Breast epithelium (tissue), 4 donors: ENCODE data around the gene ATG7. TPM values are rescaled to one million over a fixed set of nuclear protein-coding genes. Genes with fewer than 3 reads are reported as not detected.
"Not testable (repeated sequence)": the region's sequence is repeated elsewhere in the genome, so short reads cannot be mapped to it uniquely, and the experiment has no call there.

ENCODE experiments used
- DNase-seq, 2 donors: peaks; one replicate each; pipeline ENCODE4 v3.0.0-alpha.2; 2019; ENCODE audit warnings: low spot score in 2 of 2
- H3K27ac ChIP-seq, 2 donors: fragments of 200-600 bp; sonication (generic) in 1 of 2; one replicate each; pipeline ENCODE4 v1.5.1; 2016 to 2019; ENCODE audit warnings: mild to moderate bottlenecking in 1 of 2
- H3K27me3 ChIP-seq, 2 donors: fragments of 200-600 bp; sonication (generic) in 1 of 2; one replicate each; pipeline versions ENCODE4 v1.5.1 to v1.6.0; 2017 to 2019; ENCODE audit warnings: control low read depth in 1 of 2, mild to moderate bottlenecking in 1 of 2
- H3K36me3 ChIP-seq: fragments of 200-600 bp; one replicate; pipeline ENCODE4 v1.5.1; 2019
- H3K4me1 ChIP-seq, 2 donors: fragments of 200-600 bp; sonication (generic); one replicate each; pipeline ENCODE4 v1.5.1; 2016 to 2019; ENCODE audit warnings: control low read depth in 1 of 2
- H3K4me3 ChIP-seq, 3 donors: fragments of 200-600 bp; sonication (generic); 1 replicate in 2 of 3; 2 replicates in 1 of 3; pipeline ENCODE4 v1.5.1; 2016 to 2019; ENCODE audit warnings: mild to moderate bottlenecking in 3 of 3, moderate library complexity in 2 of 3
- H3K9me3 ChIP-seq, 2 donors: fragments of 200-600 bp; sonication (generic) in 1 of 2; one replicate each; pipeline ENCODE4 v1.5.1; 2016 to 2019; ENCODE audit warnings: control low read depth in 1 of 2
- CTCF ChIP-seq, 3 donors: fragments of 450-650 bp; IDR thresholded peaks; one replicate each; pipeline ENCODE4 v1.5.1; 2016 to 2017; ENCODE audit warnings: antibody characterized with exemption in 3 of 3, mild to moderate bottlenecking in 3 of 3, moderate library complexity in 3 of 3
- POLR2A ChIP-seq: fragments of 450-650 bp; IDR thresholded peaks from one replicate; pipeline ENCODE4 v1.6.1; 2016; ENCODE audit warnings: antibody characterized with exemption, mild to moderate bottlenecking, moderate library complexity
- POLR2AphosphoS5 ChIP-seq, 3 donors: sonication (generic); formaldehyde crosslinking; IDR thresholded peaks; one replicate each; pipeline ENCODE4 v1.6.1; 2017; ENCODE audit warnings: antibody characterized with exemption in 3 of 3
- intact Hi-C: fragments of 100-400 bp; cut with DNase I; formaldehyde crosslinking; loops from one replicate; pipeline ENCODE4 v1.15.1; 2023; ENCODE audit warnings: low total_unique reads
- total RNA-seq, 3 donors: library from RNA; depleted of rRNA; stranded (reverse); fragments of >200 nt; gene quantifications; one replicate each; pipeline ENCODE4 v1.1.0, GENCODE V29; 2016

The ATG7 gene
- total RNA-seq, 3 donors from 2014 or later = 64.9 to 81.9 (median 75.5) TPM

GRCh38 chr3:11393401-11393800, 121.2 kb downstream of the ATG7 start:
- TF ChIP-seq POLR2A = no peak
- no peaks in the 10 kb centered on the region for H3K9me3 ChIP-seq
- no peak for DNase-seq

GRCh38 chr3:11394392-11394791, 122.2 kb downstream of the ATG7 start:
- no peaks in the 10 kb centered on the region for H3K9me3 ChIP-seq
- no peak overlapping the region for H3K4me3 ChIP-seq
- H3K4me1 ChIP-seq = peaks cover 0 to 3% of the 10 kb centered on the region in 2 donors
- H3K27me3 ChIP-seq = no peaks in the 10 kb centered on the region
- no peak for DNase-seq
- no peak for TF ChIP-seq CTCF (IDR thresholded peaks at IDR 0.05)
- TF ChIP-seq POLR2A = no peak
- no peak for TF ChIP-seq POLR2AphosphoS5 (IDR thresholded peaks at IDR 0.05)
- H3K27ac ChIP-seq = no peak overlapping the region
- intact Hi-C loops = no loop called here
- H3K36me3 ChIP-seq = no peaks in the 10 kb centered on the region

More at GRCh38 chr3:11393401-11393800, 121.2 kb downstream of the ATG7 start:
- no peak overlapping the region for H3K27ac ChIP-seq
- H3K4me1 ChIP-seq = peaks cover 0 to 3% of the 10 kb centered on the region in 2 donors
- intact Hi-C loops = no loop called here
- no peak overlapping the region for H3K4me3 ChIP-seq
- H3K27me3 ChIP-seq = no peaks in the 10 kb centered on the region
- H3K36me3 ChIP-seq = no peaks in the 10 kb centered on the region

- no peak overlapping the region for H3K27ac ChIP-seq
- H3K27me3 ChIP-seq = no peaks in the 10 kb centered on the region
- H3K4me1 ChIP-seq = no peaks in the 10 kb centered on the region
- no peak for DNase-seq
- TF ChIP-seq CTCF (IDR thresholded peaks at IDR 0.05) (no peak), POLR2AphosphoS5 (IDR thresholded peaks at IDR 0.05) (no peak), POLR2A (no peak)
- no peak overlapping the region for H3K4me3 ChIP-seq
- intact Hi-C loops = no loop called here
- no peaks in the 10 kb centered on the region for H3K9me3 ChIP-seq
- H3K36me3 ChIP-seq = no peaks in the 10 kb centered on the region
These were observed 128.0 kb downstream of the ATG7 start for GRCh38 chr3:11400213-11400612.

GRCh38 chr3:11401434-11401833, 129.2 kb downstream of the ATG7 start:
- H3K36me3 ChIP-seq = no peaks in the 10 kb centered on the region
- no peak for TF ChIP-seq POLR2AphosphoS5 (IDR thresholded peaks at IDR 0.05)
- no peak for TF ChIP-seq CTCF (IDR thresholded peaks at IDR 0.05)
- TF ChIP-seq POLR2A = no peak
- intact Hi-C loops = no loop called here
- no peaks in the 10 kb centered on the region for H3K9me3 ChIP-seq
- H3K27me3 ChIP-seq = no peaks in the 10 kb centered on the region
- no peak overlapping the region for H3K4me3 ChIP-seq
- H3K27ac ChIP-seq = no peak overlapping the region
- DNase-seq = no peak
- no peaks in the 10 kb centered on the region for H3K4me1 ChIP-seq

- H3K27me3 ChIP-seq = no peaks in the 10 kb centered on the region
- no peak for TF ChIP-seq POLR2A
- TF ChIP-seq POLR2AphosphoS5 (IDR thresholded peaks at IDR 0.05) = no peak
- no peak for TF ChIP-seq CTCF (IDR thresholded peaks at IDR 0.05)
- H3K4me3 ChIP-seq = no peak overlapping the region
- peaks cover 6 to 15% of the 10 kb centered on the region in 2 donors for H3K9me3 ChIP-seq
- intact Hi-C loops = no loop called here
- H3K36me3 ChIP-seq = no peaks in the 10 kb centered on the region
- no peak overlapping the region for H3K27ac ChIP-seq
- no peaks in the 10 kb centered on the region for H3K4me1 ChIP-seq
- no peak for DNase-seq
These were observed 133.1 kb downstream of the ATG7 start for GRCh38 chr3:11405323-11405722.

- no peaks in the 10 kb centered on the region for H3K27me3 ChIP-seq
- peaks cover 6 to 15% of the 10 kb centered on the region in 2 donors for H3K9me3 ChIP-seq
- H3K27ac ChIP-seq = no peak overlapping the region
- no peak overlapping the region for H3K4me3 ChIP-seq
- H3K4me1 ChIP-seq = no peaks in the 10 kb centered on the region
- intact Hi-C loops = no loop called here
- TF ChIP-seq POLR2A (no peak), CTCF (IDR thresholded peaks at IDR 0.05) (no peak), POLR2AphosphoS5 (IDR thresholded peaks at IDR 0.05) (no peak)
- DNase-seq = no peak
- H3K36me3 ChIP-seq = no peaks in the 10 kb centered on the region
These were observed 135.4 kb downstream of the ATG7 start for GRCh38 chr3:11407644-11408043.

GRCh38 chr3:11408324-11408859, 136.2 kb downstream of the ATG7 start:
- not testable (repeated sequence) for H3K27me3 ChIP-seq, H3K36me3 ChIP-seq

More at GRCh38 chr3:11408324-11408859, 136.2 kb downstream of the ATG7 start:
- DNase-seq, H3K4me1 ChIP-seq, H3K27ac ChIP-seq, intact Hi-C loops, H3K4me3 ChIP-seq: not testable (repeated sequence)
- peaks cover 6 to 15% of the 10 kb centered on the region in 2 donors for H3K9me3 ChIP-seq
